ENCODE results near the gene CFDP1.

GRCh38 chr16:75379911-75380847 lies 53.1 kb downstream of the CFDP1 start:
- TF ChIP-seq POLR2A (IDR thresholded peaks at IDR 0.05; ENCODE audit: low read depth) = no peak
- TF ChIP-seq CTCF (IDR thresholded peaks at IDR 0.05) = no peak
